Measurements from ENCODE around the gene GNB3.

Gene GNB3

DNA sequence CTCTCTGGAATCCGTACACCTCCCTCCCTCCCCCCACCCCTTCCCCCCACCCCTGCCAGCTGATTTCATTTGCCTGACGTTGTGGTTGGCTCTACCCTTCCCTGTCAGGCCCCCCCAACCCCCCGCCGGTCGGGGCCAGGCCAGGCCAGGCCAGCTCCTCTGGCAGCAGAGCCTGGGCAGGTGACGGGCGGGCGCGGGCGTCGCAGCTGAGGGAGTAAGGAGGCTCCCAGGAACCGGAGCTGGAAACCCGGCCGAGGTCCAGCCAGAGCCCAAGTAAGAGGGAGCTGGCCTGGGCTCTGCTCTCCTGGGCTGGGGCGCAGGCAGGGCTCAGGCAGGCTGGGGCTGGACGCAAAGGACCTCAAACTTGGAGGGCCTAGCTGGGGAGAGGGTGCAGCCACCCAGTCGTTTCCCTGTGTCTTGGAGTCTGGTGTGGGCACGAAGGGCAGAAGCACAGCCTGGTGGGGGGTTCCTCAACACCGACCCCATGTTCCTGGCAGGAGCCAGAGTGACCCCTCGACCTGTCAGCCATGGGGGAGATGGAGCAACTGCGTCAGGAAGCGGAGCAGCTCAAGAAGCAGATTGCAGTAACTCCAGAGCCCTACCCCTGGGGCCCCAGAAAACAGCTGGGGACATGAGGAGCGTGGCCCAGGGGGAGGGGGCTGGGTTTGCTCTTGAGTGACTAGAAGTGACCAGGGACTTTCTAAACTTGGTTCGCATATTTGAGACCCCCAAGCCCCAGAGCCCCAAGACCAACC is at the start of gene GNB3:
Gene GNB3, plus strand, starts transcription at position 165 of the 755 bp plus-strand sequence. Its CDS starts 363 bp downstream, at position 528.
- DNase-seq: no peak

DNA sequence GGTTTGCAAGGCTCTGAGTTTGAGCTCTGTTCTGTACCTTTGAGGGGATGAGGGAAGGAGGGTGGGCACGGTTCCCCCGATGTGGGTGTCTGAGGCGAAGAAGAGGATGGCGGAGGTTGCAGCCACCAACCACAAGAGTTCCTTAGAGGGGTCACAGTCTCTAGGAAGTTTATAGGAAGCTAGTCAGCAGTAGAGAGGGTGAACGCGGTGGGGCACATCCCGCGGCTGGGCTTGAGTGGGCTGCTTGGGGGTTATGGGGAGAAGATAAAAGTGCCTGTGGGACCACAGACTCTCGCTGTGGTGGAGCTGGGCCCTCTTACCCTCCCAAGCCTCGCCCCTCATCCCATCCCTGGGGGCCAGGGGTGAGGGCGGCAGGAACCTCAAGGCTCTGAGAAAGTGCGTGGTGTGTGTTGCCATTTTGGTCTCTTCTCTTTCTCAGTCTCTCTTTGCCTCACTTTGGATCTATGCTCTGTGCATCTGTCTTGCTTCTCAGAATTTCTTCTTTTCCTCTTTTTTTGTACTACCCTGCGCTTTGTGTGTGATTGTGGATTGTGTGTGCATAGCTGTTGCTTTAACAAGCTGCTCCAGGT is 48.7 kb upstream of the GNB3 start:
- no peak for DNase-seq

DNA sequence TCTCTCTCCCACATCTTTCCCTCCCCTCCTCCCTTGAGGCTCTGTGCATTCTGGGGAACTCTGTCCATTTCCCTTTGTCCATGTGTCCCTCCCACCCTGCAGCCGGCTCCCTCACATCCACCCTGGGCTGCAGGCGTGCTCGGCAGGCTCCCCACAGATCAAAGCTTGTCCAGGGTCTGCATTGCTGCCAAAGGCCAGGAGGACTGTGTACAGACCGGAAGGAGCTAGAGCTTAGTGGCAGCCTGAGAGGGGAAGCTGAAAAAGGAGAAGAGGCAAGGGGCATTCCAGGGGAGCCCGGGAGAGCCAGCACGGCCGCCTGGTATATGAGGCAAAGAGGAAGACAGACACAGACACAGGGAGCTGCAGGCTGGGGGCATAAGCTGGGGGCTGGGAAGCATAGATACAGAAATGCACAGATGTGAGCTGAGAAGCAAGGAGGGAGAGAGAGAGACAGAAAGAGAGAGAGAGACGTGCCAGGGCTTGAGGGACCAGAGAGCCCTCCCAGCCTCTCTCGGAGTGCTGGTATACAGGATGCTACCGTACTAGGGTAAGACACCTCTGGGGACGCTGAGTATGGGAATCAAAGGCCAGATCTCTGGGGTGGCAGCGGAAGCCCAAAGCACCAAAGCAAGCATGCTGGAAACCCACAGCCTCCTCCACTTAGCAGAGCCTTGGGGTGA is 48.1 kb upstream of the GNB3 start:
- DNase-seq: peak; percentile 28

DNA sequence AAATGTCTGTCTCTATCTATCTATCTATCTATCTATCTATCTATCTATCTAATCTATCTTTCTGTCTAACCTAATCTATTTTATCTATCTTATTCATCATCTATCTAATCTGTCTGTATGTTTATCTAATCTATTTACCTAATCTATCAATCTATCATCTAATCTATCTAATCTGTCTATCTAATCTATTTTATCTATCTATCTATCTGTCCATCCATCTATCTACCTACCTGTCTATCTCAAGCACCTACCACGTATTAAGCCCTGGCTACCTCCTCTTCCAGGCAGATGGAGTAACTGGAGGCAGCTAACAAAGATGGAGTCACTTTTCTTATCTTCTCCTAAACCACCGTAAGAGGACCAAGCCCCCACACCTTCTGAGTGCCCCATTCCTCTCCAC is 45.6 kb upstream of the GNB3 start:
- DNase-seq: no peak

DNA sequence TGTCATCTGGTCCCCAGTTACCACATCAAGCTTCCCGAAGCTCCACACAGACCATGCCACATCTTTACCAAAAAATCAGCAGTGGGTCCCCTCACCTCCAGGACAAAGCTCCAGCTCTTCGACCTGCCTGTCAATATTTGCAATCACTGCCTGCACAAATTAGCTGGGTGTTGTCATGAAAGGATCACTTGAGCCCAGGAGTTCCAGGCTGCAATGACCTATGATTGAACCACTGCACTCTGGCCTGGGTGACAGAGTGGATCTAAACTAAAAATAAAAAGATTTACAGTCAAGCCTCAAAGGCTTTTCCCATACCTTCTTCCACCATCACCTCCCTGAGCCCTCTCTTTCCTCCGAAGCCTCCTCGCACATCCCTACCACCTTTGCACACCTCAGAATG is 44.1 kb upstream of the GNB3 start:
- DNase-seq: no peak

DNA sequence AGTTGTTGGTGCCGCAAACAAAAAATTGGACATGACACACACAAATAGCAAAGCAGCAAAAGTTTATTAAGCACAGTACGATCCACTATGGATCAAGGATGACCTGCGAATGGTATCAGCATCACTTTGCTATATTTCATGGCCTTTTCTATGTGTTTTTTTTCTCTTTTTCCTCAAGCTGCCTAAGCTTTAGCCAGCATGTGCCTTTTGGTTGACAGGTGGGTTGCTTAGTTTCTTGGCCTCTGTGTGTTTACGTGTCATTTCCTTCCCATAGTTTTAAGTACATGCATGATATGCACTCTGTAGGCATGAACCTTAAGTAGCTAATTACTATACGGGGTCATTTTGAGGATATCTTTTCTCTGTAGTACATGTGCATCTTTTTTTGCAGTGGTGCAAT is 41.6 kb upstream of the GNB3 start:
- no peak for DNase-seq

DNA sequence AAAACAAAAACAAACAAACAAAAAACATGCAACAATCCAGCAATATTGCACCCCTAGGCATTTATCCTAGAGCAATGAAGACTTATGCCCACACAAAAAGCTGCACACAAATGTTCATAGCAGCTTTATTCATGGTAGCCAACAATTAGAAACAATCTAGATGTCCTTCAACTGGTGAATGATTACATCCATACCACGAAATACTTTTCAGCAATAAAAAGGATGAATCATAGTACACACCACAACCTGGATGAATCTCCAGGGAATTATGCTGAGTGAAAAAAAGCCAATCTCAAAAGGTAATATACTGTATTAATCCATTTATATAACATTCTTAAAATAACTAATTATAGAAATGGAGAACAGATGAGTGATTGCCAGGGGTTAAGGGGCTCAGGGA is 33.6 kb upstream of the GNB3 start:
- no peak for DNase-seq

DNA sequence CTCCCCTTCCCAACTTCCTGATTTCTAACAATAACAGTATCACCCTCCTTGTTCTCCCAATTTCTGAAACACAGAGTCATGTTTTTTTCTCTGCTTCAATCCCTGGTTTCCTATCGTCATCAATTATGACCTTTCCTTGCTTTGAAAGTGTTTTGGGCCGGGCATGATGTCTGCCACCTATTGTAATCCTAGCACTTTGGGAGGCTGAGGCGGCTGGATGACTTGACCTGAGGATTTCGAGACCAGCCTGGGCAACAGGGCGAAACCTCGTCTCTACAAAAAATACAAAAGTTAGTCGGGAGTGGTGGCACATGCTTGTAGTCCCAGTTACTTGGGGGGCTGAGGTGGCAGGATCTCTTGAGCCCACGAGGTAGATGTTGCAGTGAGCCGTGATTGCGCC is 31.7 kb upstream of the GNB3 start:
- DNase-seq: no peak

DNA sequence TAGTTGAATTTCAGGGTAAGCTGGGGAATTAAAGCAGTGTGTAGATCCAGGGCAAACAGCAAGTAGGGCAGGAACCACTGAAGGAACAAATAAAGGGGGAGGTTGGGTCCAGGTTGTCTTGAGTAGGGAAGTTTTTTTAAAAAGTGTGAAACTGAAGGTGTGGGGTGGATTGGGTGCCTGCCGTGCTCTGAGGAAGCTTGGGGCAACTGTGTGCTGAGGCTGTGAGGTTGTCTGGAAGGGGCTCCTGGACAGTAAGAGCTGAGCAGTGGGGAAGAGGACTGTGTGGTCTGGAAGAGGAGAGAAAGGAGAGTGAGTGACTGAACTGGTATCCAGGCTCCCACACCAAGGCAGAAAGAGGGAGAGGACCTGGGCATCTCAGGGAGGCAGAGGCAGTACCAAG is 30.0 kb upstream of the GNB3 start:
- no peak for DNase-seq

DNA sequence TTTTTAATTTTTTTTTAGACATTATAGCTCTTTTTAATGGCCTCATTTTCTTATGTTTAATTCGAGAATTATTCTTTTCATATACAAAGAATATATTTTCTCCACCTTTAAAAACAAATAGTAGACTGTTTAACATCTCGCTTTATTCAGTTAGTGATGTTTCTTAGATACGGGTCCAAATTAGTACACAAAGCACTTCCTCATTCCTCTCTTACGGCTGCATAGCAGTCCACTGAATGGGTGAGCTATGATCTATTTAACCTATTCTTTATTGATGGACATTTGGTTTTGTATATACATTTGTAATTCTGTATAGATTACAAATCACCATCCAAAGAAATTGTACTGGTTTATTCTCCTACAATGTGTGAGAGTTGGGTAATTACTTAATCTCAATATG is 27.4 kb upstream of the GNB3 start:
- DNase-seq: no peak

DNA sequence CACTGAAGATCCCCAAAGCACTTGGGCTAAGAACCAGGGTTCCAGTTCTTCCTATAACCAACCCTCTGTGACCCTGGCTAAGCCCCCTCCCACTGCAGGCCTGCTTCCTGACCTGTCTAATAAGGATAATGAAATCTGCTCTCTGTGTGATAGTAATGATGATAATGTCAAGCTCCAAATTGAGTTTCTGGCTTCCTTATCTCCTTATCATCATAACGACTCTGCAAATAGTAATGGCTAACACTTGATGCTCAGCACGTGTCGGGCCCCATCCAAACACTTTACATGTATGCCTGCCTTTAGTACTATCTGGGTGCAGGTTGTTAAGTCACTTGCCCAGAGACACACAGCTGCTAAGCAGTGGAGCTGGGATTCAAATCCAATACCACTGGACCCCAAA is 24.1 kb upstream of the GNB3 start:
- no peak for DNase-seq

DNA sequence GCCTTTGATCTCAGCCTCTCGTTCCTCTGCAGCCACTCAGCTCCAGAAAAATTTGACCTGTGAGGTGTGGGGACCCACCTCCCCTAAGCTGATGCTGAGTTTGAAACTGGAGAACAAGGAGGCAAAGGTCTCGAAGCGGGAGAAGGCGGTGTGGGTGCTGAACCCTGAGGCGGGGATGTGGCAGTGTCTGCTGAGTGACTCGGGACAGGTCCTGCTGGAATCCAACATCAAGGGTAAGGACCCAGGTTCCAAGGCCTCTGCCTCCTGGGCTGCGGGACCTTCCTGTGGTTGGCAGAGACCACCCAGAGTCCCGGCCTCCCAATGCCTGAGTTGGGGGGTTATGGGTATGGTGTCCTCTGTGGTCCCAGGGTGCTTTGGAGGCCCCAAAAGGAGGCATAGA is 23.6 kb upstream of the GNB3 start:
- DNase-seq: no peak

DNA sequence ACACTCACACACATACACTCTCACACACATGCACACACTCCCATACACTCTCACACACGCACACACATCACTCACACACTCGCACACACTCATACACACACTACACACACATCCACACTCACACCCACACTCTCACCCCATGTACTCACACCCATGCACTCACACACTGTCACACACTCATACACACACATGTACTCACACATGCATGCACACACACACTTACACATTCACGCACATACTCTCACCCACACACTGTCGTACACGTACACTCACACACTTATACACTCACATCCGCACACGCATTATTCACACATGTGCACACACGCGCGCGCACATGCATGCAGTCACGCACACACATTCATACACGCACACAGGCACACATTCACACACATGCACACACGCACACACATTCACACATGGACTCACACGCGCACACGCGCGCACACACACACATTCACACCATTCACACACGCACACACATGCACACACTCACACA is 23.0 kb upstream of the GNB3 start:
- DNase-seq: no peak

DNA sequence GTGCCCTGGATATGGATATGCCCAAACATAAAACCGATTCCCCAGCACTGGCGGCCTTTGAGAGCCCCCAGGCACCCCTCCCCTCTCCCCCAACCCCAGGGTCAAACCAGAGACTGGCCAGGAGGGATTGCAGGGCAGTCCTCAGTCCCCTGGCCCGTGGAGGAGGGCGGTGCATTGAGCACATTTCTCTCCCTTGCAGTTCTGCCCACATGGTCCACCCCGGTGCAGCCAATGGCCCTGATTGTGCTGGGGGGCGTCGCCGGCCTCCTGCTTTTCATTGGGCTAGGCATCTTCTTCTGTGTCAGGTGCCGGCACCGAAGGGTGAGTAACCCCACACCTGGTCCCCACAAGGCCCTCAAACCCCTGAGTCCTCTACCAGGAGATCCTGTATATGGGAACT is 22.5 kb upstream of the GNB3 start:
- DNase-seq: no peak

DNA sequence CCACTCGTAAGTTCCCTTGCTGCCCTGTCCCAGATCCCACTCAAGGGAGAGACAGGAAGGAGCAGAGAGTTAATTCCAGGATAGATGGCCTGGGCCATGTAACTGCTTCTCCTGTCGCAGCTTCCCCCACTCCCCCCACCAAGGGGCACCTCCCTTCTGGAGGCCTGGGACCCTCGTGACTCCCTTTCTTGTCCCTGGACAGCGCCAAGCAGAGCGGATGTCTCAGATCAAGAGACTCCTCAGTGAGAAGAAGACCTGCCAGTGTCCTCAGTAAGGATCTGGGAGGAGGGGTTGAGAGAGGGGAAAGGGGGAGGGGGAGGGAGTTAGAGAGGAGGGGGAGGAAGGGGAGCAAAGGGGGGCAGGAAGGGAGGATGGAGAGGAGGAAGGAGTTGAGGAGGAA is 22.1 kb upstream of the GNB3 start:
- DNase-seq: no peak

DNA sequence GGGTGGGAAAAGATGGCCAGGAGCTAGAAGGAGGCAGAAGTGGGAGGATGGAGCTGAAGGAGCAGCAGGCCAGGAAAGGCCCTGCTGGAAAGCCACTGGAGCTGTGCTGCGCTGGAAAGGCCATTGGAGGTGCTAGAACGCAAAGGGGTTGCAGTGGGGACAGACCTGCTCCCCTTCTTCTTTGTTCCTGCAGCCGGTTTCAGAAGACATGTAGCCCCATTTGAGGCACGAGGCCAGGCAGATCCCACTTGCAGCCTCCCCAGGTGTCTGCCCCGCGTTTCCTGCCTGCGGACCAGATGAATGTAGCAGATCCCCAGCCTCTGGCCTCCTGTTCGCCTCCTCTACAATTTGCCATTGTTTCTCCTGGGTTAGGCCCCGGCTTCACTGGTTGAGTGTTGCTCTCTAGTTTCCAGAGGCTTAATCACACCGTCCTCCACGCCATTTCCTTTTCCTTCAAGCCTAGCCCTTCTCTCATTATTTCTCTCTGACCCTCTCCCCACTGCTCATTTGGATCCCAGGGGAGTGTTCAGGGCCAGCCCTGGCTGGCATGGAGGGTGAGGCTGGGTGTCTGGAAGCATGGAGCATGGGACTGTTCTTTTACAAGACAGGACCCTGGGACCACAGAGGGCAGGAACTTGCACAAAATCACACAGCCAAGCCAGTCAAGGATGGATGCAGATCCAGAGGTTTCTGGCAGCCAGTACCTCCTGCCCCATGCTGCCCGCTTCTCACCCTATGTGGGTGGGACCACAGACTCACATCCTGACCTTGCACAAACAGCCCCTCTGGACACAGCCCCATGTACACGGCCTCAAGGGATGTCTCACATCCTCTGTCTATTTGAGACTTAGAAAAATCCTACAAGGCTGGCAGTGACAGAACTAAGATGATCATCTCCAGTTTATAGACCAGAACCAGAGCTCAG is 21.4 kb upstream of the GNB3 start:
- DNase-seq: no peak

DNA sequence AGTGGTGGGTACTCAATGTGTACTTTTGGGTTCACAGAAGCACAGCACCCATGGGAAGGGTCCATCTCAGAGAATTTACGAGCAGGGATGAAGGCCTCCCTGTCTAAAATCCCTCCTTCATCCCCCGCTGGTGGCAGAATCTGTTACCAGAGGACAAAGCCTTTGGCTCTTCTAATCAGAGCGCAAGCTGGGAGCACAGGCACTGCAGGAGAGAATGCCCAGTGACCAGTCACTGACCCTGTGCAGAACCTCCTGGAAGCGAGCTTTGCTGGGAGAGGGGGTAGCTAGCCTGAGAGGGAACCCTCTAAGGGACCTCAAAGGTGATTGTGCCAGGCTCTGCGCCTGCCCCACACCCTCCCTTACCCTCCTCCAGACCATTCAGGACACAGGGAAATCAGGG is 20.6 kb upstream of the GNB3 start:
- no peak for DNase-seq

DNA sequence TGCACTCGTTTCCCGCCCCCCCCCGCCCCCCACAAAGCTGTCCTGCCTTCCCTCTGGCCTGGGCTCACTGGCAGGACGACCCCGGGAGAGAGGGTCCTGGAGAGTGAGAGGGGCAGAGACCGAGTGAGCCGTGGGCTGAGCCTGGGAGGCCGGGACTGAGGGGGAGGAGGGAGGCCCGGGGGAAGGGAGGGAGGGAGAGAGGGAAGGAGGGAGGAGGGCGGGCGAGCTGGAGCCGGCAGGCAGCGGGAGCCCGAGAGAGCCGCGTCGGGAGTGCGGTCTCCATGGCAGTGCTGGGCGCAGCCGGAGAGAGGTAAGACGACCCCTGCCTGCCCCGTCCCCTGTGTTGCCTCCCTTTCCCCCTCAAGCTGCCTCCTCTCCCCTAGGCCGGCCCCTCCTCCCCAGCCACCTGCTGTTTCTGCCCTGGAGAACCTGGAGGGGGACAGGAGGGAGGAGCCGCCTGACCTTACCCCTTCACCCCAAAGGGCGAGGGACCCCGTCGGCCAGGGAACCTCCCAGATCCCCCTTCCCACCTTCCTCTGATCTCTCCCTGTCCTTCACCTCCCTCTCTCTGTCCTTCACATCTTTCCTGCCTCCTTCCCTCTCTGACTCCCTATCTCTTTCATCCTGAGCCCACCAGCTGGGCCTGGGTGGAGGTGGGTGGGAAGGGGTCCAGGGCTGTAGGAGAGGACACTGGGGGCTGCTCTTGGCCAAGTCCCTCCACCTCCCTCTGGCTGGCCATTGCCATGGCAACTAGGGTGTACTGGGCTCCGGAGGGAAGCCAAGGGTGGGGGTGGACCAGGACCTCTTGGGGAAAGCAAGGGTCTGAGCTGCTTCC is 18.9 kb upstream of the GNB3 start, which contains the start of gene GPR162:
Gene GPR162, plus strand, starts transcription at position 231 of the 835 bp plus-strand sequence. CDS start 2,078 bp downstream, outside the sequence.
- peak; percentile 9 for DNase-seq

DNA sequence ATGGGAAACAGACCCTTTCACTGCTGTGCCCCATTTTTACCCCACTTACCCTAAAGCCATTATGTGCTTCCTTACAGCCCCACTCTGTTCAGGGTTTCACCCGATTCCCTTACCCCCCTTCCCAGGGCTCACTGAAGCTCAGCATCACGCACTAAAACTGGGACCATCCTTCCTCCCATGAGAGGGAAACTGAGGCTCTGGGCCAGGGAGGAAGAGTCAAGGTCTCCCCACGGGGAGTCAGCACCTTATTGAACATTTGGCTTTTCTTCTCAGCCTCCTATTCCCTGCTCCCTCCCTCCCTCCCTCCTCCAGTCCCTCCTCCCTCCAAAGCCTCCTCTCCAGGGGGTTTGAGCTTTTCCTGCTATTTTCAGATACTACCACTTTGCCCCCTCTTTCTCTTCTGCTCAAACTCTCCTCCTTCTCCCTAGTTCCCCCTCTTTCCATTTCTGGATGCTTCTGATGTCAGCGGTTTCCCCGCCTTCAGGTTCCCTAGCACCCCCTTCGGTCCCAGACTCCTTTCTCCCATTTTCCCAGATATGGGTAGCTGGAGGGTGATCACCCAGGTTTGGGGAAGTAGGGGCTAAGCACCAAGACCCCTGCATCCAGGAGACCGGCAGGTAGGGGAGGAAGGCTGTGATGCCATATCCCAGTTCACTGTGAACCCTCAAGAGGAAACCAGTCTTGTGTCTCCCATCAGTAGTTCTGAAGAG is 18.1 kb upstream of the GNB3 start:
- no peak for DNase-seq

DNA sequence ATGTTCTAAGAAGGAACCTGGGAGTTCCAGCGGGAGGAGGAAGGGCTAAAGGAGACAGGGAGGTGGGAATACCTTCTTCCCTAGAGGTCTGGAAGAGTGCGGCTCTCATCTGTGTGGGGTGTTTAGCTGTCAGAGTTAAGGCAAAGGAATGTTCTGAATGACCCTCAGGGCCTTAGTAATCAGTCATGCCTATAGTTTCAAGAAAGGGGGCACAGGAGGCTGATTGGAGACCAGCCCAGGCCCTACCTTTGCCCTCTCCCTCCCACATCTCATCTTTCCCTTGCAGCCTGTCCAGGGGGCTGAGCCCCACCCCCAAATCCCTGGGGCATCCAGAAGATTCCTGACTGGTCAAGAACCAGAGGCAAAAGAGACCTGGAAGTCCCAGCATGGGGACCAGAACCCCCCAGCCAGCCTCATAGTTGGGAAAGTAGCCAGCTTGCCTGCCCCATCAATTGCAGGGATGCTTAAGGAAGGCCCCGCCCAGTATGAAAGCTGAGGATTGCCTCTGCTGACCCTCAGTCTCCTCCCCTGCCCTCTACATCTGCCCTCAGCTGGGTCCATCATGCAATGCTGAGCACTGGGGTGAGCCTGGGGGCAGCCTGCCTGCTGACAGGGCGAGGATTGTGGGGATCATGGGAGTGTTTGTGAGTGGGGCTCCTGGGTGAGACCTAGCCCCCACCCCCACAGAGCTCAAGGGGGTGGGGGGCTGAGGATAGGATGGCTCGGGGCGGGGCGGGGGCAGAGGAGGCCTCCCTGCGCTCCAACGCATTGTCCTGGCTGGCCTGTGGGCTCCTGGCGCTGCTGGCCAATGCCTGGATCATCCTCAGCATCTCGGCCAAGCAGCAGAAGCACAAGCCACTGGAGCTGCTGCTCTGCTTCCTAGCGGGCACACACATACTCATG is 17.3 kb upstream of the GNB3 start:
- no peak for DNase-seq

Measured in midbrain (tissue), 1 donor.